Endodermal cell (in vitro differentiated cells): ENCODE measurements around the gene PGM1. TPM values are rescaled to one million over a fixed set of nuclear protein-coding genes. Genes with fewer than 3 reads are reported as not detected.

Source experiments
- DNase-seq: peaks from one replicate; pipeline ENCODE4 v3.0.0-alpha.2; 2017
- H3K27ac ChIP-seq: 2 replicates; pipeline ENCODE4 v1.5.1; 2013; ENCODE audit warnings: mild to moderate bottlenecking, low read depth, low read length, moderate library complexity
- H3K27me3 ChIP-seq: 2 replicates; pipeline ENCODE4 v1.6.1; 2013; ENCODE audit warnings: mild to moderate bottlenecking, low read length, moderate library complexity; ENCODE audit not compliant: insufficient read depth, control insufficient read depth, poor library complexity, severe bottlenecking
- H3K36me3 ChIP-seq: 2 replicates; pipeline ENCODE4 v1.7.0; 2013; ENCODE audit warnings: mild to moderate bottlenecking, low read length, moderate library complexity; ENCODE audit not compliant: control insufficient read depth, insufficient read depth
- H3K4me1 ChIP-seq: one replicate; pipeline ENCODE4 v1.7.0; 2013; ENCODE audit warnings: low read length; ENCODE audit not compliant: control insufficient read depth, insufficient read depth
- H3K4me3 ChIP-seq: 2 replicates; pipeline ENCODE4 v1.5.1; 2013; ENCODE audit warnings: mild to moderate bottlenecking, low read length, moderate library complexity
- H3K9ac ChIP-seq: 2 replicates; pipeline ENCODE4 v1.6.1; 2013; ENCODE audit warnings: mild to moderate bottlenecking, low read length, moderate library complexity; ENCODE audit not compliant: poor library complexity, severe bottlenecking; ENCODE audit errors: extremely low read depth
- H3K9me3 ChIP-seq: 2 replicates; pipeline ENCODE4 v1.6.1; 2013; ENCODE audit warnings: mild to moderate bottlenecking, low read length, moderate library complexity; ENCODE audit not compliant: control insufficient read depth
- H3K27ac Mint-ChIP-seq: 2 replicates; pipeline ENCODE4 v1.8.0; 2020; ENCODE audit warnings: mixed read lengths
- H3K27me3 Mint-ChIP-seq: 2 replicates; pipeline ENCODE4 v1.8.0; 2021; ENCODE audit warnings: mild to moderate bottlenecking, mixed read lengths; ENCODE audit not compliant: insufficient read depth
- H3K36me3 Mint-ChIP-seq: 2 replicates; pipeline ENCODE4 v1.8.0; 2020; ENCODE audit warnings: low read depth, mixed read lengths
- H3K4me1 Mint-ChIP-seq: 2 replicates; pipeline ENCODE4 v1.8.0; 2020; ENCODE audit warnings: mixed read lengths
- H3K4me3 Mint-ChIP-seq: 2 replicates; pipeline ENCODE4 v1.8.0; 2020; ENCODE audit warnings: mild to moderate bottlenecking, moderate library complexity, mixed read lengths
- H3K9me3 Mint-ChIP-seq: 2 replicates; pipeline ENCODE4 v1.8.0; 2020; ENCODE audit warnings: mild to moderate bottlenecking, mixed read lengths
- WGBS, 2 experiments: methylation state at CpG; one replicate each; pipeline versions ENCODE4 v1.1.5 to v1.1.7; 2013; ENCODE audit warnings: missing lambda C conversion rate in 2 of 2, mixed read lengths in 1 of 2; ENCODE audit not compliant: insufficient coverage in 1 of 2, insufficient read length in 1 of 2; 5-methylcytosine and 5-hydroxymethylcytosine counted together
- long read RNA-seq, 4 experiments: library from polyadenylated mRNA in 2 of 4; library from RNA in 1 of 4; library from capped mRNA in 1 of 4; stranded (forward) in 3 of 4; unstranded in 1 of 4; transcript quantifications; one replicate each; pipeline ENCODE4 v2.0.0, GENCODE V29; 2020 to 2021; ENCODE audit warnings: inconsistent platforms in 1 of 4
- polyA plus RNA-seq, 2 experiments: library from polyadenylated mRNA; stranded (reverse); fragments of 50-300 nt; gene quantifications; one replicate each; pipeline ENCODE4 v1.2.3, GENCODE V29; 2013
- total RNA-seq, 2 donors: library from RNA; stranded (reverse); fragmentation: NEBNext Ultra II Directional in 1 of 2; extraction: Animal tissue kit (Norgen Biotek cat#: 25700) in 1 of 2; gene quantifications; 2 replicates in 1 of 2; 3 replicates in 1 of 2; pipeline ENCODE4 v1.2.1, GENCODE V29; 2021
- TF ChIP-seq, protein P1 (sequence below): fragments of 200-600 bp; sonication (generic); conservative IDR thresholded peaks from 2 replicates; pipeline ENCODE4 v1.5.0; 2021; ENCODE audit warnings: antibody characterized with exemption, mild to moderate bottlenecking

PGM1 gene
- 100 to 1,000 TPM; 119 to 165 TPM for total RNA-seq
- 60.8 TPM for polyA plus RNA-seq (2013, experiment 1 of 2)
- polyA plus RNA-seq (2013, experiment 2 of 2) = 52.3 TPM
- long read RNA-seq, experiment 1, transcript PGM1-202 (11 exons, 2,472 nt) = major isoform, 36 of 78 reads
- long read RNA-seq, experiment 1, partial matches to known transcripts = 22 of 78 reads
- long read RNA-seq, experiment 1, other reads (novel, unspliced or antisense) = 20 of 78 reads
- long read RNA-seq, experiment 2, transcript PGM1-202 (11 exons, 2,472 nt) = major isoform, 208 of 216 reads
- long read RNA-seq, experiment 2, partial matches to known transcripts = 2 of 216 reads
- long read RNA-seq, experiment 2, other reads (novel, unspliced or antisense) = 6 of 216 reads
- long read RNA-seq, experiment 3, transcript PGM1-202 (11 exons, 2,472 nt) = major isoform, 1,525 of 1,570 reads
- long read RNA-seq, experiment 3, partial matches to known transcripts = 17 of 1,570 reads
- long read RNA-seq, experiment 3, other reads (novel, unspliced or antisense) = 27 of 1,570 reads
- long read RNA-seq, experiment 4, transcript PGM1-202 (11 exons, 2,472 nt) = major isoform, 81 of 88 reads
- long read RNA-seq, experiment 4, partial matches to known transcripts = 6 of 88 reads
- long read RNA-seq, experiment 4, other reads (novel, unspliced or antisense) = 1 of 88 reads

DNA sequence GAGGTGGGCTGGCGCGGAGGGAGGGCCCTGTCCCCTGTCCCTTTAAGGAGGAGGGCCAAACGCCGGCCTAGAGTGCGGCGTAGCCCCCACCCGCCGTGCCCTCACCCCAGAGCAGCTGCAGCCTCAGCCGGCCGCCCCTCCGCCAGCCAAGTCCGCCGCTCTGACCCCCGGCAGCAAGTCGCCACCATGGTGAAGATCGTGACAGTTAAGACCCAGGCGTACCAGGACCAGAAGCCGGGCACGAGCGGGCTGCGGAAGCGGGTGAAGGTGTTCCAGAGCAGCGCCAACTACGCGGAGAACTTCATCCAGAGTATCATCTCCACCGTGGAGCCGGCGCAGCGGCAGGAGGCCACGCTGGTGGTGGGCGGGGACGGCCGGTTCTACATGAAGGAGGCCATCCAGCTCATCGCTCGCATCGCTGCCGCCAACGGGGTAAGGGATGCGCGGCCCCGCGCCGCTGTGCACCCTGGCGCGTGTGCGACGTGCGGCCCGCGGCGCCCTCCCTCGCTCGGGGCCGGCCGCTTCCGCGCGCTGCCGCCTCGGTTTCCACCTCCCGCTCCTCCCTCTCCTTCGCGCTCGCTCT lies at the start of gene PGM1:
TSS of gene PGM1 (plus strand) at position 109 of the 583 bp plus-strand sequence. CDS start at position 187, 78 bp downstream.
- TF ChIP-seq, protein P1, sequence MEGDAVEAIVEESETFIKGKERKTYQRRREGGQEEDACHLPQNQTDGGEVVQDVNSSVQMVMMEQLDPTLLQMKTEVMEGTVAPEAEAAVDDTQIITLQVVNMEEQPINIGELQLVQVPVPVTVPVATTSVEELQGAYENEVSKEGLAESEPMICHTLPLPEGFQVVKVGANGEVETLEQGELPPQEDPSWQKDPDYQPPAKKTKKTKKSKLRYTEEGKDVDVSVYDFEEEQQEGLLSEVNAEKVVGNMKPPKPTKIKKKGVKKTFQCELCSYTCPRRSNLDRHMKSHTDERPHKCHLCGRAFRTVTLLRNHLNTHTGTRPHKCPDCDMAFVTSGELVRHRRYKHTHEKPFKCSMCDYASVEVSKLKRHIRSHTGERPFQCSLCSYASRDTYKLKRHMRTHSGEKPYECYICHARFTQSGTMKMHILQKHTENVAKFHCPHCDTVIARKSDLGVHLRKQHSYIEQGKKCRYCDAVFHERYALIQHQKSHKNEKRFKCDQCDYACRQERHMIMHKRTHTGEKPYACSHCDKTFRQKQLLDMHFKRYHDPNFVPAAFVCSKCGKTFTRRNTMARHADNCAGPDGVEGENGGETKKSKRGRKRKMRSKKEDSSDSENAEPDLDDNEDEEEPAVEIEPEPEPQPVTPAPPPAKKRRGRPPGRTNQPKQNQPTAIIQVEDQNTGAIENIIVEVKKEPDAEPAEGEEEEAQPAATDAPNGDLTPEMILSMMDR = no peak

DNA sequence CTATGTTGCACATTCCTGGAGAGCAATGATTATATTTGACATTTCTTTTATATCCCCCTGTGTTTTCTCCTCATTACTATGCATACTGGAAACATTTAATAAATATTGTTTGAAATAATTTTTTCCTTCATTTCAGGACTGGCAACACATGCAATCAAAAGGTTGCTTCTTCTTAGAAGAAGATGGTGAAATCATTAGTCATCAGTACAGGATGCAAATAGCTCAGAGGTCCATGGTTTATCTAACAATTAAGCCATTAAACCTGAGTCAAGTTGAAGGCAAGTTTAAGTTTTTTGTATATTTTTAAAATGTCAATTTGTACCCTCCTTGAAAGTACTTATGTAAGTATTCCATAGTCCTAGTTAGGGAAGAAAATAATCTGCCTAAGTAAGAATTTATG lies 47.4 kb upstream of the PGM1 start:
- Histone ChIP-seq H3K4me3 (no peak overlapping the region), H3K36me3 (no peaks in the 10 kb centered on the region), H3K27me3 (no peaks in the 10 kb centered on the region), H3K9me3 (no peaks in the 10 kb centered on the region), H3K27ac (no peak overlapping the region), H3K9ac (no peak overlapping the region), H3K4me1 (no peaks in the 10 kb centered on the region)
- no peaks in the 10 kb centered on the region for H3K4me1 Mint-ChIP-seq
- DNase-seq = no peak
- H3K9me3 Mint-ChIP-seq = no peaks in the 10 kb centered on the region
- TF ChIP-seq, protein P1 = no peak
- no peaks in the 10 kb centered on the region for H3K36me3 Mint-ChIP-seq
- H3K27me3 Mint-ChIP-seq = no peaks in the 10 kb centered on the region
- no peak overlapping the region for H3K27ac Mint-ChIP-seq
- no peak overlapping the region for H3K4me3 Mint-ChIP-seq

More for the DNA sequence above, at the start of gene PGM1:
- Mint-ChIP-seq H3K27ac (peak within 1 kb of the TSS; percentile 95), H3K36me3 (peaks cover 8% of the 10 kb centered on the region), H3K27me3 (no peaks in the 10 kb centered on the region), H3K9me3 (no peaks in the 10 kb centered on the region), H3K4me3 (peak within 1 kb of the TSS; percentile 93), H3K4me1 (peaks cover 49% of the 10 kb centered on the region)
- DNase-seq = peak; percentile 94
- Histone ChIP-seq H3K9ac (peak within 1 kb of the TSS; percentile 52), H3K4me3 (peak within 1 kb of the TSS; percentile 88), H3K9me3 (no peaks in the 10 kb centered on the region), H3K36me3 (peaks cover 11% of the 10 kb centered on the region), H3K27me3 (no peaks in the 10 kb centered on the region), H3K27ac (no peak within 1 kb of the TSS), H3K4me1 (peaks cover 8% of the 10 kb centered on the region)
- WGBS, 2 experiments = 0% methylated on average over 33 to 64 of the region's 64 CpGs

DNA sequence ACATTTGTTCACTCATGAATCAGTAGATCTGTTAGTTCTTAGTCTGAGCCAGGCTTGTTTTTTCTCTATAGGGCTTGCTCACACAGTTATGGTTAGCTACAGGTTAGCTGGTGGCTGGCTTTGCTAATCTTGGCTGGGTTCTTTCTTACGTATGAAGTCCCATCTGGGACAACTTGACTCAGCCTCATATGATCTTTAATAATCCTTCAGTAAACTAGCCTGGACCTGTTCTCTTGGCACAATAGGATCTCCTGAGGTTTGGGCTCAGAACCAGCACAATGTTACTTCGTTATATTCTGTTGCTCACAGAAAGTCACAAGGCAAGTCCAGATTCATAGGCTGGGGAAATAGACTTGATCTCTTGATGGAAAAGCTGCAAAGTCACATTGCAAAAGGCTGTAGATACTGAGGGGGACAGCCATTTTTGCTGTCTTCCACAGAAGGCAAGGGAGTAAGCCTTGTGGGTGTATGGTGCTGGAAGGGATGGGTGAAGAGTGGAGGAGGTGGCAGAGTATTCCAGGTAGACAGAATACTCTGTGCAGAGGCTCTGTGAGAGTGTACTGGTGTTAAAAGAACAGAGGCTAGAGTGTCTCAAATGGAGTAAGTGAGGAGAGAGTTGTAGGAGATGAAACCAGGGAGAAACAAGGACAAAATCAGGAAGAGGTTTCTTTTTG lies 45.5 kb upstream of the PGM1 start:
- TF ChIP-seq, protein P1 = no peak
- no peaks in the 10 kb centered on the region for H3K4me1 Mint-ChIP-seq
- Histone ChIP-seq H3K36me3 (no peaks in the 10 kb centered on the region), H3K27ac (no peak overlapping the region), H3K27me3 (no peaks in the 10 kb centered on the region), H3K4me3 (no peak overlapping the region), H3K4me1 (no peaks in the 10 kb centered on the region), H3K9me3 (no peaks in the 10 kb centered on the region), H3K9ac (no peak overlapping the region)
- H3K9me3 Mint-ChIP-seq = no peaks in the 10 kb centered on the region
- H3K36me3 Mint-ChIP-seq = no peaks in the 10 kb centered on the region
- WGBS, 2 experiments = 90 to 94% methylated on average over 2 of the region's 2 CpGs
- no peak for DNase-seq
- no peaks in the 10 kb centered on the region for H3K27me3 Mint-ChIP-seq
- H3K4me3 Mint-ChIP-seq = no peak overlapping the region
- no peak overlapping the region for H3K27ac Mint-ChIP-seq
